NCI-H146 treated with DMSO at 0.1 percent for 48 hours (cell line): ENCODE results near the gene HOXD8.

Source experiments
- DNase-seq: peaks from one replicate; lab custom pipeline; 2025; ENCODE audit not compliant: unreplicated experiment; lab: John Stamatoyannopoulos, UW

HOXD8 gene

GRCh38 chr2:176090862-176091261 is 38.6 kb upstream of the HOXD8 start:
- no peak for DNase-seq

GRCh38 chr2:176091329-176092258 is 37.9 kb upstream of the HOXD8 start:
- DNase-seq = no peak

GRCh38 chr2:176092270-176093144 is 37.0 kb upstream of the HOXD8 start, which contains the start of gene HOXD13:
HOXD13 (plus strand) TSS chr2:176092721; CDS start chr2:176092891, 170 bp downstream.
- DNase-seq = peak; percentile 70

GRCh38 chr2:176093145-176093897 is 36.2 kb upstream of the HOXD8 start:
- DNase-seq = no peak

GRCh38 chr2:176093898-176094249 is 35.6 kb upstream of the HOXD8 start:
- DNase-seq = no peak

- no peak for DNase-seq
Observed at GRCh38 chr2:176094349-176094748, 35.2 kb upstream of the HOXD8 start.

GRCh38 chr2:176095421-176095820 is 34.1 kb upstream of the HOXD8 start:
- no peak for DNase-seq

GRCh38 chr2:176096243-176096985 is 33.1 kb upstream of the HOXD8 start:
- no peak for DNase-seq

GRCh38 chr2:176096986-176097819 is 32.3 kb upstream of the HOXD8 start:
- peak; percentile 69 for DNase-seq

- no peak for DNase-seq
Observed at GRCh38 chr2:176097820-176098365, 31.6 kb upstream of the HOXD8 start.

- peak; percentile 52 for DNase-seq
Observed at GRCh38 chr2:176098366-176099158, 30.9 kb upstream of the HOXD8 start.

- DNase-seq = no peak
Observed at GRCh38 chr2:176099159-176099727, 30.3 kb upstream of the HOXD8 start.

GRCh38 chr2:176099728-176100546 is 29.6 kb upstream of the HOXD8 start, which contains the start of gene HOXD12:
HOXD12 (plus strand) TSS chr2:176099795; CDS start chr2:176099802, 7 bp downstream.
- DNase-seq = no peak

- no peak for DNase-seq
Observed at GRCh38 chr2:176100547-176101140, 28.9 kb upstream of the HOXD8 start.

- no peak for DNase-seq
Observed at GRCh38 chr2:176101216-176101830, 28.2 kb upstream of the HOXD8 start.

GRCh38 chr2:176101842-176102241 is 27.7 kb upstream of the HOXD8 start:
- DNase-seq = no peak
